Parathyroid adenoma (tissue), 2 donors: ENCODE data around the gene PRORP.

Experiments used
- H2AFZ ChIP-seq: fragments of 300-600 bp; sonication (generic); one replicate; pipeline ENCODE4 v1.7.0; 2017; ENCODE audit warnings: antibody characterized with exemption, mild to moderate bottlenecking
- H3K27ac ChIP-seq: fragments of 300-600 bp; sonication (generic); one replicate; pipeline ENCODE4 v1.7.0; 2017
- H3K27me3 ChIP-seq: fragments of 300-600 bp; sonication (generic); one replicate; pipeline ENCODE4 v1.7.0; 2017; ENCODE audit warnings: low read length; ENCODE audit not compliant: control insufficient read depth, insufficient read depth
- H3K36me3 ChIP-seq: fragments of 300-600 bp; sonication (generic); one replicate; pipeline ENCODE4 v1.7.0; 2017; ENCODE audit warnings: low read length; ENCODE audit not compliant: control insufficient read depth, insufficient read depth
- H3K4me1 ChIP-seq: fragments of 300-600 bp; sonication (generic); one replicate; pipeline ENCODE4 v1.7.0; 2017; ENCODE audit warnings: control low read depth
- H3K4me2 ChIP-seq: fragments of 300-600 bp; sonication (generic); one replicate; pipeline ENCODE4 v1.7.0; 2017; ENCODE audit warnings: low read length
- H3K4me3 ChIP-seq: fragments of 300-600 bp; sonication (generic); one replicate; pipeline ENCODE4 v1.7.0; 2017; ENCODE audit warnings: low read depth, low read length
- H3K79me2 ChIP-seq: fragments of 300-600 bp; sonication (generic); one replicate; pipeline ENCODE4 v1.7.0; 2017; ENCODE audit warnings: control low read depth
- H3K9ac ChIP-seq: fragments of 300-600 bp; sonication (generic); one replicate; pipeline ENCODE4 v1.7.0; 2017; ENCODE audit warnings: mild to moderate bottlenecking
- H3K9me3 ChIP-seq: fragments of 300-600 bp; sonication (generic); one replicate; pipeline ENCODE4 v1.7.0; 2017; ENCODE audit warnings: low read length; ENCODE audit not compliant: control insufficient read depth
- CTCF ChIP-seq: fragments of 300-600 bp; sonication (generic); IDR thresholded peaks from one replicate; pipeline ENCODE4 v1.7.0; 2017; ENCODE audit warnings: antibody characterized with exemption, mild to moderate bottlenecking
- donor health status: primary hyperparathyroidism.

Gene PRORP

GRCh38 chr14:35133542-35134328, 11.4 kb downstream of the PRORP start:
- H3K79me2 ChIP-seq: peaks cover 44% of the 10 kb centered on the region
- H3K9ac ChIP-seq: no peak overlapping the region
- no peaks in the 10 kb centered on the region for H3K36me3 ChIP-seq
- H3K4me2 ChIP-seq: no peak overlapping the region
- TF ChIP-seq CTCF: no peak
- H3K4me1 ChIP-seq: no peaks in the 10 kb centered on the region
- H3K9me3 ChIP-seq: no peaks in the 10 kb centered on the region
- H3K4me3 ChIP-seq: no peak overlapping the region
- H3K27ac ChIP-seq: no peak overlapping the region
- H3K27me3 ChIP-seq: no peaks in the 10 kb centered on the region
- no peak overlapping the region for H2AFZ ChIP-seq

- Histone ChIP-seq H3K27ac (no peak overlapping the region), H3K79me2 (peaks cover 43% of the 10 kb centered on the region), H3K4me3 (no peak overlapping the region), H3K36me3 (no peaks in the 10 kb centered on the region), H3K4me1 (no peaks in the 10 kb centered on the region), H3K4me2 (no peak overlapping the region), H3K9me3 (no peaks in the 10 kb centered on the region), H2AFZ (no peak overlapping the region), H3K27me3 (no peaks in the 10 kb centered on the region), H3K9ac (no peak overlapping the region)
- no peak for TF ChIP-seq CTCF
Observed at GRCh38 chr14:35134329-35135123, 12.2 kb downstream of the PRORP start.

GRCh38 chr14:35138585-35138984, 16.2 kb downstream of the PRORP start:
- Histone ChIP-seq H3K27ac (no peak overlapping the region), H3K4me1 (no peaks in the 10 kb centered on the region), H3K36me3 (no peaks in the 10 kb centered on the region), H3K4me3 (no peak overlapping the region), H2AFZ (no peak overlapping the region), H3K9ac (no peak overlapping the region), H3K79me2 (peaks cover 10% of the 10 kb centered on the region), H3K4me2 (no peak overlapping the region), H3K9me3 (no peaks in the 10 kb centered on the region), H3K27me3 (no peaks in the 10 kb centered on the region)
- TF ChIP-seq CTCF: no peak

- H3K4me1 ChIP-seq: no peaks in the 10 kb centered on the region
- H3K36me3 ChIP-seq: no peaks in the 10 kb centered on the region
- peaks cover 3% of the 10 kb centered on the region for H3K79me2 ChIP-seq
- no peaks in the 10 kb centered on the region for H3K27me3 ChIP-seq
- no peak overlapping the region for H3K4me2 ChIP-seq
- no peak overlapping the region for H3K9ac ChIP-seq
- TF ChIP-seq CTCF: peak; percentile 53
- no peak overlapping the region for H2AFZ ChIP-seq
- H3K4me3 ChIP-seq: no peak overlapping the region
- no peak overlapping the region for H3K27ac ChIP-seq
- no peaks in the 10 kb centered on the region for H3K9me3 ChIP-seq
Observed at GRCh38 chr14:35140718-35141581, 18.6 kb downstream of the PRORP start.
